Neural progenitor cell (in vitro differentiated cells): ENCODE results near the gene FOXN3.

Experiments
- CTCF ChIP-seq: fragments of 200-600 bp; sonication (generic); IDR thresholded peaks from 2 replicates; pipeline ENCODE4 v1.5.1; 2017; ENCODE audit warnings: antibody characterized with exemption, mild to moderate bottlenecking
- EZH2 ChIP-seq: fragments of 200-600 bp; sonication (generic); IDR thresholded peaks from 2 replicates; pipeline ENCODE4 v1.6.1; 2017; ENCODE audit warnings: antibody characterized with exemption, mild to moderate bottlenecking, moderate library complexity
- EZH2phosphoT487 ChIP-seq: fragments of 200-600 bp; sonication (generic); IDR thresholded peaks from 2 replicates; pipeline ENCODE4 v1.6.1; 2017; ENCODE audit warnings: antibody characterized with exemption

DNA sequence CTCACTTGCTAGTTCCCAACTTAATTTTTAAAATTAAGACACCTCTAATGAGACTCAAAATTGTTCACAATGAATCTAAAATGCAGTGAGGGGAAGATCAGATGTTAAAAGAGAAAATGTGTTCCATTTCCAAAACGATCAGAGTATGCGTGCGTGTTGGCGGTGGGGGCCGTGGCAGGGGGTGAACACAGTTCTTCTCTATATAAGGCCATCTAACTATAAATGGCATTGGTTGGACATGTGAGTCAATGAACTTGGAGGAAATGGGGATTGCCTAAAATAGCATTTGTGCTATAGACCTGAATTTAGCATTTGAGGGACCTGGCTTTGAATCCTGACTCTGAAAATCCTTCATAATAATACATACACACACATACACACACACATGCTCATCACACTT, 149.4 kb downstream of the FOXN3 start:
- TF ChIP-seq EZH2 (no peak), EZH2phosphoT487 (no peak), CTCF (no peak)
